CD4-positive, alpha-beta T cell treated with Interleukin-17A for 1 hour (primary cell): ENCODE data around the gene RIOK3.
"Not testable (repeated sequence)": the region's sequence is repeated elsewhere in the genome, so short reads cannot be mapped to it uniquely, and the experiment has no call there.

ENCODE experiments used
- DNase-seq: peaks from one replicate; pipeline ENCODE4 v3.0.0-alpha.2; 2020

RIOK3 gene

DNA sequence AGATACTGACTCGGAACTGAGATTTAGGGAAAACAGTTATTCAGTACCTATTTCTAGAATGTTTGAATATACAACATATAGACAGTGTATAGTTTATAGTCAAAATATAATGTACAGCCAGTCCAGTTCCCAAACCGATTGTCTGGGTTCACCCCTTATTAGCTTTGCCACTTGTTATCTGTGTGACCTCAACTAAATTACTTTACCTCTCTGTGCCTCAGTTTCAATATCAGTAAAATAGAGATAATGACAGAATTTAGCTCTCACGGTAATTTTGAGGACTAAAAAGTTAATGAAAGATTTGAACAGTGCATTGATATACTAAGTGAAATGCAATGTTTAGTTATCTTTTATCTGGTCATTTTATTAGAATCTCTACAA is 750 bp upstream of the RIOK3 start:
- no peak for DNase-seq

GRCh38 chr18:23453680-23454058 is 582 bp downstream of the RIOK3 start:
- DNase-seq, result peak; percentile 34

DNA sequence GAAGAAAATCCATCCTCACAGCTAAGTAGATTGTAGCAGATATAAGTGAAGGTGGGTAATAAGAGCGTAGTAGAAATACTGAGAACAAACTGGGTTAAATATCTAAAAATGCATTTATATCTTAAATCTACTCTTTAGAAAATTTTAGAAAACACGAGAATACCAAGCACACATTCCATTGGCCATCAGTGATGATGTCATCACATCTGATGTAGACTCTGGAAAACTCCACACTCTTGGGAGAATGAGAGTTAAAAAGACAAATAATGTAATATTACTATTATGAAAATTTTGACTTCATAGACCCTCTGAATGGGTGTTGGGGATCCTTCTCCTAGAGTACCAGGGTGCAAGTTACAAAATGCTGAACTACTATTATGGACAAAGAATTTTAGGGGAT is 3.7 kb downstream of the RIOK3 start:
- no peak for DNase-seq

- DNase-seq, result no peak
These were observed 5.9 kb downstream of the RIOK3 start for GRCh38 chr18:23458830-23459529.

DNA sequence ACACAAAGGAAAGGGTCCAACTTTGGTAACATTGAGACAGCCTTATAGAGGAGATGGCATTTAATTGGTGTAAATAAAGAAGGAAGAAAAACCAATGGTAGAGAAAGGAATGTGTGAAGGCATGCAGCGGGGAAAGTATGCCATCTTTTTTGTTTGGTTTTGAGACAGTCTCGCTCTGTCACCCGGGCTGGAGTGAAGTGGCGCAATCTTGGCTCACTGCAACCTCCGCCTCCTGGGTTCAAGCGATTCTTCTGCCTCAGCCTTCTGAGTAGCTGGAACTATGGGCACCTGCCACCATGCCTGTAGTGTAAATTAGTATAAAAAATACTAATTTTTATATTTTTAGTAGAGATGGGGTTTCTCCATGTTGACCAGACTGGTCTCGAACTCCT is 6.4 kb downstream of the RIOK3 start:
- no peak for DNase-seq

- DNase-seq, result no peak
These were observed 7.5 kb downstream of the RIOK3 start for GRCh38 chr18:23460285-23461273.

DNA sequence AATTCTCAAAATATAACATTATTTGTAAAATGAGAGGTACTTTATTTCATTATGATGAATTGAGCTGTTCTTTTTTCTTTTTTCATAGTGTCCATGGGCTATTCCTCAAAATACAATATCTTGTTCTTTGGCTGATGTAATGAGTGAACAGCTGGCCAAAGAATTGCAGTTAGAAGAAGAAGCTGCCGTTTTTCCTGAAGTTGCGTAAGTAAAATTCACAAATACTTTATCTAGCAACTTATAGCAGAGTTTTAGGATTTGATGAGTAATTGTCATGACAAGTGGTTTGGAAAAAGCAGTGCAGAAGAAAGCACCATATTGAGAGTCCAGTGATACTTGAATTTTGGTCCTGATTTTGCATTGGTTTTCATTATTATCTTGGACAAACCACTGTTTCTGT is 9.8 kb downstream of the RIOK3 start:
- no peak for DNase-seq

DNA sequence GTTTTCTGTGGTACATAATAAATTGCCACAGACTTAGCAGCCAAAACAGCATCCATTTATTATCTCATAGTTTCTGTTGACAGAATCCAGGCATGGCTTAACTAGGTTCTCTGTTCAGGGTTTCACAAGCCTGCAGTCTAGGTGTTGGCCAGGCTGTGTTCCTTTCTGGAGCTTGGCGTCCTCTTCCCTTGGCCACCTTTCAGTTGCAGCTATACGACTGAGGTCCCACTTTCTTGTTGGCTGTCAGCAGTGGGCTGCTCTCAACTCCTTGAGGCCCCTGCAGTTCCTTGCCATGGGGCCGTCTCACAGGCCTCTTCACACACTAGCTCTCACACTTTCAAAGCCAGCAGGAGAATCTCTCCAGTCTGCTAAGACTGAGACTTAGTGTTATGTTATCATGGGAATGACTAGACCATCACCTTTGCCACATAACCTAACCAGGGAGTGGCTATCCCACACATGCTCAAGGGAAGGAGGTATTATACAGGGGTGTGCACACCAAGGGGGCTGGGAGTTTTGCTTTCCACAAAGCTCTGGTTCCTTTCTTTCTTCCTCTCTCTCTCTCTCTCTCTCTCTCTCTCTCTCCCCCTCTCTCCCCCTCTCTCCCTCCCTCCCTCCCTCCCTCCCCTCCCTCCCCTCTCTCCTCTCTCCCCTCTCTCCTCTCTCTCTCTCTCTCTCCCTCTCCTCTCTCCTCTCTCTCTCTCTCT is 15.8 kb downstream of the RIOK3 start:
- no peak for DNase-seq

- DNase-seq, result no peak
These were observed 17.7 kb downstream of the RIOK3 start for GRCh38 chr18:23470620-23471387.

DNA sequence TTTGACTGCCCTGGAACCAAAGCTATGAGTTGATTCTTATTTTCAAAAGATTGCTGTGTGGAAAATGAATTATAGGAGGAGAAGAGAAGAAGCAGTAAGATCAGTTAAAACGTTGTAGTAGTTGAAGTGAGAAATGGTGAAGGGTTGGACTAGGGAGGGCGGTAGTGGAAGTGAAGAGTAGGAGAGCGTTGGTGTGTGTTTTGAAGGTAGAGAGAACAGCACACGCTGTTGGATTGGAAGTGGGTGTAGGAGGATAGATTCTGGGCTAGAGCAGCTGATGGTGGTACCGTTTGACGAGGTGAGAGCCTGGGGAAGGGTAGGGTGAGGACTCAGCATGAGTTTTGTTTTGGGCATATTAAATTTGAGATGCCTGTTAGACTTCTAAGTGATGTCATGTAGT is 18.4 kb downstream of the RIOK3 start:
- DNase-seq, result no peak

GRCh38 chr18:23479829-23480505 is 26.9 kb downstream of the RIOK3 start:
- DNase-seq, result no peak

- no peak for DNase-seq
These were observed 31.6 kb downstream of the RIOK3 start for GRCh38 chr18:23484561-23485182.

DNA sequence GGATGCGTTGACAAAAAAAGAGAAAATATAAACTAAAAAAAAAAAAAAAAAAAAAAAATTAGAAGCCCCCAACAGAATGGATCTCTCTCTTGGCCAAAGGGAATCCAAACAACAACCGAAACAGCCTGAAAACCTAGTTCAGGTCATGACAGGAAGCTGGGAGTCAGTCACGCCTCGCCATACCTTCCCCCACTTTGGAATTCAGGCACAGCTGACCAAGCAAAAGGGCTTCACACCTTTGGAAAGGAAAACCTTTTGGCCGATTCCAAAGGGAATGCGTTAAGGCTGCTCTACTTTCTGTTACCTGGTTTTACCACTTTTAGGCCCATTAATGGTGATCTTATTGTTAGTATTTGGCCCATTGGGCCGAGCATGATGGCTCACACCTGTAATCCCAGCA is 32.3 kb downstream of the RIOK3 start:
- no peak for DNase-seq

DNA sequence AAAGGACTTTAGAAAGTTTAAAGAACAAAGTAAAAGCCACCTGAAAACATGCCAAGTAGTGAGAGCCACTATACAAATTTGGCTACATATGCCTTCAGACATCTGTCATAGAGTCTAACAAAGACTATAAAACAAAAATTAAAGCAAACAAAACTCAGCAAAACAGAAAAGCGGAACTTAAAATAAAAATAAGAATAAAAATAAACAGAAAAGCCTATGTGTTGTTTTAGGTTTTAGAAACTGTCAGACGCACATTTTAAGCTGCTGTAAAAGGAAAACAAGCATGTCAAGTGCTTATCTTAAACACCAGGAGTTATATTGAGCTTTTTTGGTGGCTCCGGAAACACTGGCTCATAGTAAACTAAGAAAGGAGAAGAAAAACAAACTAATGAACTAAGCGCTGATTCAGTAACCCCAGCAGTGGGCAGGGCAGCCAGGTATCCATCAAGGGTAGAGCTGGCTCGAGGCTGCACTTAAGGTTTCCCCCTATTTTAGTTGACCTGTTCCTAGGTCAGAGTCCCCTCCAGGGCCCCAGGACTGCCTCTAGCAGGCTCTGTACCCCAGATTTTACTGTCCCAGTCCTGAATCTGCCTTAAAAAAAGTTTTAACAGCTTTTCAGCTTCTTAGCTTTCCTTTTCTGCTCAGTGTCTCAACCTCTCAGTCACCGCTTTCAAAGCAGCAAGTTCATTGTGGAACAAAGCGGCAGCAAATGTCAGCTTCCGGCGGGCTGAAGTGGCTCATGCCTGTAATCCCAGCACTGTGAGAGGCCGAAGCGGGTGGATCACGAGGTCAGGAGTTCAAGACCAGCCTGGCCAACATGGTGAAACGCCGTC is 34.9 kb downstream of the RIOK3 start:
- DNase-seq, result peak; percentile 51

- DNase-seq, result not testable (repeated sequence)
These were observed 36.5 kb downstream of the RIOK3 start for GRCh38 chr18:23489586-23489985.

DNA sequence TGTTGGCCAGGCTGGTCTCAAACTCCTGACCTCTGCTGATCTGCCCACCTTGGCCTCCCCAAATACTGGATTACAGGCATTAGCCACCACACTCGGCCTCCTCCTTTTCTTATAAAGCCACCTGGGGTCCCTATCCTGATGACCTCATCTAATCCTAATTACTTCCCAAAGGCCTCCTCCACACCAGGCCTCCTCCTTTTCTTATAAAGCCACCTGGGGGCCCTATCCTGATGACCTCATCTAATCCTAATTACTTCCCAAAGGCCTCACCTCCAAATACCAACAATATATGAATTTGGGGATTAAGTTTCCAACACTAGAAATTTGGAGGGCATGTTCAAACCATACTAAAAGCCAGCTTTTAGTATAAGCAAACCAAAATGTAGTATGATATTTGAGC is 40.6 kb downstream of the RIOK3 start:
- no peak for DNase-seq

DNA sequence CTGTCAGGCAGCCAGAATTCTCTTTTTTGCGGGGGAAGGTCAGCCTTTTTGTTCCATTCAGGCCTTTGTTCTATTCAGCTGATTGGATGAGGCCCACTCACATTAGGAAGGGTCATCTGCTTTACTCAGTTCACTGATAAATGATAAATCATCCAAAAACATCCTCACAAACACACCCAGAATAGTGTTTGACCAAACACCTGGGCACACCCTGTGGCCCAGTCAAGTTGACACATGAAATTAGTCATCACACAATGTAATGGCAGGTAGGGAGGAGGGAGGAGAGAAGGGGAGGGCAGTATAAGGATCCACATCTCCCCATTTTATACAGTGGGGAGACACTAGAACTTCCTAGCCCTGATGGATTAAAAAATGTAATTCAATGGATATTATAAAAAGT is 41.9 kb downstream of the RIOK3 start:
- DNase-seq, result no peak

DNA sequence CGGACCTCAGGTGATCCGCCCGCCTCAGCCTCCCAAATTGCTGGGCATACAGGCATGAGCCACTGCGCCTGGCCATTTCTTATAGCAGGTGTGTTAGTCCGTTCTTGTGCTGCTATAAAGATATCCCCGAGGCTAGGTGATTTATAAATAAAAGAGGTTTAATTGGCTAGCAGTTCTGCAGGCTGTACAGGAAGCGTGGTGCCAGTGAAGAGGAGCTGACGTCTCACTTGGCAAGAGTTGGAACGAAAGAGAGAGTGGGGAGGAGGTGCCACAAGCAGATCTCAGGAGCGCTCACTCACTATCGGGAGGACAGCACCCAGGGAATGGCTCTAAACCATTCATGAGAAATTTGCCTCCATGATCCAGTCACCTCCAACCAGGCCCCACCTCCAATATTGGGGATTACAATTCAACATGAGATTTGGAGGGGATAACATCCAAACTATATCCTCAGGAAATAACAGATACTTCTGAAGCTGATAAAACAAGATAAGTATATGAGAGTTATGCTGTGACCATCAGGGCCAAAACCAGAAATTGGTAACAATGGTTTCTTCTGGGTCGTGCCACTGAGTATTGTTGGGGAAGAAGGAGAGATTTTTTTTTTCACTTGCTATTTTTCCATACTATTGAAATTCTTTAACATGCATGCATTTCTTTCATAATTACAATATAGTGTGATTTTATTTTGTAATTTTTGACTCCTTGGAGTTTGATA is 42.8 kb downstream of the RIOK3 start:
- no peak for DNase-seq

- no peak for DNase-seq
These were observed 45.0 kb downstream of the RIOK3 start for GRCh38 chr18:23498117-23498516.

GRCh38 chr18:23498877-23499276 is 45.8 kb downstream of the RIOK3 start:
- peak; percentile 82 for DNase-seq
